Calu3 (cell line): Measurements from ENCODE around the gene HERPUD2. TPM values are rescaled to one million over a fixed set of nuclear protein-coding genes. Genes with fewer than 3 reads are reported as not detected.

Source experiments
- Bru-seq: library from RNA; stranded (reverse); fragments of 400-500 nt; gene quantifications from one replicate; lab custom pipeline; 2021; lab: Mats Ljungman, UMichigan
- BruChase-seq, 2 experiments: library from RNA; stranded (reverse); fragments of 400-500 nt; gene quantifications; one replicate each; lab custom pipeline; 2021; lab: Mats Ljungman, UMichigan
- BruUV-seq: library from RNA; stranded (reverse); fragments of 400-500 nt; replicated peaks from 2 replicates; lab custom pipeline; 2021; lab: Mats Ljungman, UMichigan
- CTCF ChIA-PET: fragments of 300-600 bp; sonication (Branson Sonifier 250); formaldehyde crosslinking; loops from one replicate; lab custom pipeline; 2022; ENCODE audit warnings: antibody characterized with exemption; lab: Charles Lee
- DNase-seq: peaks from one replicate; pipeline ENCODE4 v3.0.0; 2022
- H3K27ac Mint-ChIP-seq: one replicate; pipeline ENCODE4 v1.8.0; 2022; ENCODE audit warnings: mixed read lengths; ENCODE audit not compliant: unreplicated experiment
- H3K27me3 Mint-ChIP-seq: one replicate; pipeline ENCODE4 v1.8.0; 2022; ENCODE audit warnings: mixed read lengths; ENCODE audit not compliant: unreplicated experiment
- H3K36me3 Mint-ChIP-seq: one replicate; pipeline ENCODE4 v1.8.0; 2022; ENCODE audit warnings: mild to moderate bottlenecking, moderate library complexity, mixed read lengths; ENCODE audit not compliant: insufficient read depth, unreplicated experiment
- H3K4me1 Mint-ChIP-seq: one replicate; pipeline ENCODE4 v1.8.0; 2022; ENCODE audit warnings: mild to moderate bottlenecking, low read depth, mixed read lengths; ENCODE audit not compliant: unreplicated experiment
- H3K4me3 Mint-ChIP-seq: one replicate; pipeline ENCODE4 v1.8.0; 2022; ENCODE audit warnings: mild to moderate bottlenecking, low read depth, moderate library complexity, mixed read lengths; ENCODE audit not compliant: unreplicated experiment
- H3K9me3 Mint-ChIP-seq: one replicate; pipeline ENCODE4 v1.8.0; 2022; ENCODE audit warnings: low read depth, mixed read lengths; ENCODE audit not compliant: unreplicated experiment
- CTCF ChIP-seq: fragments of 200-600 bp; IDR thresholded peaks from one replicate; pipeline ENCODE4 v1.8.0; 2022; ENCODE audit warnings: antibody characterized with exemption; ENCODE audit not compliant: unreplicated experiment
- intact Hi-C: fragments of 100-400 bp; cut with micrococcal nuclease; formaldehyde crosslinking; loops from one replicate; pipeline ENCODE4 v1.10.0; 2022; ENCODE audit not compliant: unreplicated experiment
- long read RNA-seq: library from polyadenylated mRNA; stranded (forward); transcript quantifications from one replicate; pipeline ENCODE4 v2.0.0, GENCODE V29; 2022
- total RNA-seq: library from RNA; stranded (reverse); gene quantifications from 2 replicates; pipeline ENCODE4 v1.2.3, GENCODE V29; 2022

Gene HERPUD2
- total RNA-seq: 37.5 and 42.7 TPM in 2 replicates
- Bru-seq, nascent RNA: percentile 90 among the genes with signal in this experiment
- BruChase-seq, experiment 1, labeled RNA remaining after a 6-hour chase: percentile 73 among the genes with signal in this experiment
- percentile 80 among the genes with signal in this experiment for BruChase-seq, experiment 2, labeled RNA remaining after a 2-hour chase
- long read RNA-seq, transcript HERPUD2-201 (9 exons, 2,474 nt): minor isoform, 6 of 23 reads
- long read RNA-seq, transcript HERPUD2-202 (8 exons, 3,057 nt): major isoform, 7 of 23 reads
- long read RNA-seq, partial matches to known transcripts: 3 of 23 reads
- long read RNA-seq, other reads (novel, unspliced or antisense): 7 of 23 reads

GRCh38 chr7:35694784-35695472, at the start of gene HERPUD2:
Gene HERPUD2, minus strand, starts transcription at chr7:35695135. Its CDS starts 805 bp downstream, at chr7:35694330.
- H3K36me3 Mint-ChIP-seq: peaks cover 43% of the 10 kb centered on the region
- CTCF ChIA-PET: interaction anchor here (0.7 to 1.9 kb wide), 5 partner anchors 13 to 327 kb away, joined by 3 to 8 read pairs (median 6); partner anchors contain the start of gene SEPTIN7
- peaks cover 51% of the 10 kb centered on the region for H3K4me1 Mint-ChIP-seq
- peak; percentile 99 for DNase-seq
- no peaks in the 10 kb centered on the region for H3K27me3 Mint-ChIP-seq
- peak within 1 kb of the TSS; percentile 93 for H3K27ac Mint-ChIP-seq
- peak within 1 kb of the TSS; percentile 100 for H3K4me3 Mint-ChIP-seq
- BruUV-seq: no TSS peak
- TF ChIP-seq CTCF: no peak
- intact Hi-C loops: loop anchor here (10.0 kb wide), 1 partner anchor 1340 kb away; no protein-coding TSS in a partner anchor
- no peaks in the 10 kb centered on the region for H3K9me3 Mint-ChIP-seq

GRCh38 chr7:35738889-35739288, 44.0 kb upstream of the HERPUD2 start:
- no peak for TF ChIP-seq CTCF
- DNase-seq: no peak
- intact Hi-C loops: no loop called here
- peaks cover 8% of the 10 kb centered on the region for H3K4me1 Mint-ChIP-seq
- no peak overlapping the region for H3K4me3 Mint-ChIP-seq
- no peaks in the 10 kb centered on the region for H3K36me3 Mint-ChIP-seq
- H3K9me3 Mint-ChIP-seq: peaks cover 2% of the 10 kb centered on the region
- CTCF ChIA-PET: interaction anchor here (0.7 kb wide), 1 partner anchor 154 kb away, joined by 7 read pairs; no protein-coding TSS in a partner anchor
- peaks cover 5% of the 10 kb centered on the region for H3K27me3 Mint-ChIP-seq
- no peak overlapping the region for H3K27ac Mint-ChIP-seq
- no TSS peak for BruUV-seq

- no peak overlapping the region for H3K4me3 Mint-ChIP-seq
- no peaks in the 10 kb centered on the region for H3K36me3 Mint-ChIP-seq
- TF ChIP-seq CTCF: no peak
- CTCF ChIA-PET: interaction anchor here (0.6 kb wide), 1 partner anchor 26 kb away, joined by 5 read pairs; no protein-coding TSS in a partner anchor
- H3K27ac Mint-ChIP-seq: no peak overlapping the region
- H3K9me3 Mint-ChIP-seq: no peaks in the 10 kb centered on the region
- BruUV-seq: no TSS peak
- peaks cover 13% of the 10 kb centered on the region for H3K27me3 Mint-ChIP-seq
- peak; percentile 19 for DNase-seq
- intact Hi-C loops: no loop called here
- H3K4me1 Mint-ChIP-seq: peaks cover 8% of the 10 kb centered on the region
Measured at GRCh38 chr7:35736725-35737124, 41.8 kb upstream of the HERPUD2 start.

GRCh38 chr7:35735396-35735795, 40.5 kb upstream of the HERPUD2 start:
- CTCF ChIA-PET: interaction anchor here (1.5 kb wide), 1 partner anchor 21 kb away, joined by 4 read pairs; no protein-coding TSS in a partner anchor
- Mint-ChIP-seq H3K27me3 (peaks cover 13% of the 10 kb centered on the region), H3K4me3 (no peak overlapping the region), H3K9me3 (no peaks in the 10 kb centered on the region), H3K27ac (no peak overlapping the region), H3K36me3 (no peaks in the 10 kb centered on the region), H3K4me1 (peaks cover 8% of the 10 kb centered on the region)
- BruUV-seq: no TSS peak
- TF ChIP-seq CTCF: no peak
- intact Hi-C loops: no loop called here
- no peak for DNase-seq
